VCaP (cell line): ENCODE results near the gene FAM118B.
A peak's percentile ranks its signal among the peaks of the same experiment; 100 is the strongest.

Source experiments
- H3K27ac ChIP-seq: fragments of 450-650 bp; 2 replicates; pipeline ENCODE4 v1.5.1; 2017
- CTCF ChIP-seq: fragments of 450-650 bp; conservative IDR thresholded peaks from 2 replicates; pipeline ENCODE4 v1.5.1; 2017; ENCODE audit warnings: mild to moderate bottlenecking, moderate library complexity

Gene FAM118B

GRCh38 chr11:126225295-126225665 lies 13.7 kb downstream of the FAM118B start:
- no peak for TF ChIP-seq CTCF
- no peak overlapping the region for H3K27ac ChIP-seq

GRCh38 chr11:126226334-126227084 lies 14.9 kb downstream of the FAM118B start:
- H3K27ac ChIP-seq: no peak overlapping the region
- TF ChIP-seq CTCF: no peak

GRCh38 chr11:126229858-126230540 lies 18.4 kb downstream of the FAM118B start:
- no peak for TF ChIP-seq CTCF

GRCh38 chr11:126231725-126232459 lies 20.3 kb downstream of the FAM118B start:
- TF ChIP-seq CTCF: no peak
- peak overlapping the region; percentile 55 for H3K27ac ChIP-seq

More at GRCh38 chr11:126229858-126230540, 18.4 kb downstream of the FAM118B start:
- no peak overlapping the region for H3K27ac ChIP-seq

DNA sequence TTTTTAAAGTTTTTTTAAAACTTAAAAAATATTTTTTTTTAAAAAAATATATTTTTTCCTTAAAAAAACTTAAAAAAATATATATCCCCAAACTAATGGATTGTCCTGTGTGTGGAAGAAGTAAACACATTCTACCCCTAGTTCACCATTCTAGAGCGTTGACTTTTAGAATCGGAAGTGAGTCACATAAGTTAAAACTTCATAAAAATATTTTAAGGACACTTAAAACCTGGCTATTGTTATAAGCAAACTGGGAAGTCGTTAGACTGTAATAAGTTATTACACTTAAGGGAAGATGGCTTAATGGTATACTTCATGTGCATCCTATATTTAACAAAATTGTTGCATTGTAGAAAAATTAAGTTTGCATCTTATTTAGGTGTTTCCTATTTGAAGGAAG lies 21.1 kb downstream of the FAM118B start:
- TF ChIP-seq CTCF: no peak
- H3K27ac ChIP-seq: peak overlapping the region; percentile 55

- TF ChIP-seq CTCF: no peak
- H3K27ac ChIP-seq: peak overlapping the region; percentile 55
These were observed 21.8 kb downstream of the FAM118B start for GRCh38 chr11:126233391-126233790.

GRCh38 chr11:126246636-126247035 lies 35.1 kb downstream of the FAM118B start:
- TF ChIP-seq CTCF: no peak
- H3K27ac ChIP-seq: no peak overlapping the region
